H1 (cell line): ENCODE measurements around the gene RAB30. TPM values are rescaled to one million over a fixed set of nuclear protein-coding genes. Genes with fewer than 3 reads are reported as not detected.

ENCODE experiments used
- CTCF ChIA-PET: fragments of 300-600 bp; sonication (Branson Sonifier 250); formaldehyde crosslinking; loops from one replicate; lab custom pipeline; 2021; ENCODE audit not compliant: partially characterized antibody; lab: Charles Lee
- POLR2A ChIA-PET: fragments of 300-600 bp; sonication (Branson Sonifier 250); formaldehyde crosslinking; loops from one replicate; lab custom pipeline; 2021; ENCODE audit warnings: inconsistent platforms; ENCODE audit not compliant: partially characterized antibody; lab: Charles Lee
- DNase-seq, 2 experiments: peaks; one replicate each; pipeline versions ENCODE4 v3.0.0 to v3.0.0-alpha.2; 2010 to 2022; ENCODE audit warnings: low spot score in 2 of 2, low read depth in 1 of 2, mixed read lengths in 1 of 2
- FAIRE-seq: peaks from 2 replicates; lab custom pipeline; 2011; peaks lifted over from hg19 to GRCh38; lab: Jason Lieb, UNC
- H2AFZ ChIP-seq: 2 replicates; pipeline ENCODE4 v1.8.1; 2012; ENCODE audit warnings: low read length, inconsistent platforms
- H2AK5ac ChIP-seq: 2 replicates; pipeline ENCODE4 v1.6.1; 2013; ENCODE audit warnings: low read depth, low read length
- H2BK120ac ChIP-seq: replicated peaks from 2 replicates; pipeline ENCODE3; 2013; ENCODE audit warnings: low read depth, low read length, inconsistent platforms
- H2BK12ac ChIP-seq: 2 replicates; pipeline ENCODE4 v1.6.1; 2013; ENCODE audit warnings: low read depth, low read length
- H2BK15ac ChIP-seq: 2 replicates; pipeline ENCODE4 v1.6.1; 2013; ENCODE audit warnings: low read length
- H2BK20ac ChIP-seq: 2 replicates; pipeline ENCODE4 v1.6.1; 2013; ENCODE audit warnings: low read length
- H2BK5ac ChIP-seq: 2 replicates; pipeline ENCODE4 v1.6.1; 2013; ENCODE audit warnings: low read depth, low read length
- H3K14ac ChIP-seq: 2 replicates; pipeline ENCODE4 v1.6.1; 2013; ENCODE audit warnings: inconsistent platforms; ENCODE audit not compliant: insufficient read length
- H3K18ac ChIP-seq: 2 replicates; pipeline ENCODE4 v1.6.1; 2013; ENCODE audit warnings: low read length; ENCODE audit errors: extremely low read depth
- H3K23ac ChIP-seq: 2 replicates; pipeline ENCODE4 v1.6.1; 2013; ENCODE audit warnings: inconsistent platforms; ENCODE audit not compliant: insufficient read length
- H3K23me2 ChIP-seq: 2 replicates; pipeline ENCODE4 v1.6.1; 2013; ENCODE audit warnings: low read depth, low read length
- H3K27ac ChIP-seq: 2 replicates; pipeline ENCODE4 v1.6.1; 2011; ENCODE audit warnings: low read depth, low read length, inconsistent platforms
- H3K27me3 ChIP-seq, 4 experiments: replicated peaks in 1 of 4; 1 replicate in 1 of 4; 2 replicates in 3 of 4; pipeline versions ENCODE4 v1.6.1 to v1.8.1; 2011 to 2013; ENCODE audit warnings: low read length in 3 of 4, mild to moderate bottlenecking in 3 of 4, inconsistent platforms in 2 of 4, mixed read lengths in 2 of 4, moderate library complexity in 1 of 4; ENCODE audit not compliant: control insufficient read depth in 3 of 4, insufficient read depth in 3 of 4; ENCODE audit errors: extremely low read depth in 1 of 4
- H3K36me3 ChIP-seq, 4 experiments: 2 replicates each; pipeline versions ENCODE4 v1.6.1 to v1.8.1; 2011 to 2013; ENCODE audit warnings: mild to moderate bottlenecking in 4 of 4, low read length in 3 of 4, moderate library complexity in 2 of 4, control low read depth in 1 of 4, inconsistent platforms in 1 of 4; ENCODE audit not compliant: insufficient read depth in 4 of 4, control insufficient read depth in 2 of 4
- H3K4ac ChIP-seq: replicated peaks from 2 replicates; pipeline ENCODE3; 2013; ENCODE audit warnings: low read length, low read depth, mixed read lengths, inconsistent platforms; ENCODE audit not compliant: insufficient read length
- H3K4me1 ChIP-seq, 4 experiments: replicated peaks in 1 of 4; 1 replicate in 1 of 4; 2 replicates in 3 of 4; pipeline versions ENCODE4 v1.6.1 to v1.8.1; 2011 to 2013; ENCODE audit warnings: low read length in 3 of 4, inconsistent platforms in 2 of 4, mixed read lengths in 1 of 4; ENCODE audit not compliant: insufficient read depth in 4 of 4, control insufficient read depth in 3 of 4
- H3K4me2 ChIP-seq, 2 experiments: 2 replicates each; pipeline versions ENCODE4 v1.6.1 to v1.8.1; 2011 to 2013; ENCODE audit warnings: low read depth in 2 of 2, low read length in 2 of 2, control low read depth in 1 of 2, inconsistent platforms in 1 of 2, mild to moderate bottlenecking in 1 of 2; ENCODE audit not compliant: insufficient read depth in 1 of 2
- H3K4me3 ChIP-seq, 4 experiments: fragments of 200-600, 300-600 bp in 1 of 4; sonication (generic), shearing (Covaris generic), sonication (Bioruptor Twin) in 1 of 4; 2 replicates each; pipeline versions ENCODE4 v1.5.1 to v1.8.1; 2011 to 2016; ENCODE audit warnings: low read length in 4 of 4, low read depth in 3 of 4, control low read depth in 2 of 4, inconsistent platforms in 2 of 4, mild to moderate bottlenecking in 2 of 4, mixed read lengths in 1 of 4, moderate library complexity in 1 of 4; ENCODE audit not compliant: insufficient read depth in 2 of 4; ENCODE audit errors: extremely low read depth in 1 of 4
- H3K56ac ChIP-seq: replicated peaks from 2 replicates; pipeline ENCODE3; 2013; ENCODE audit warnings: low read depth, mild to moderate bottlenecking, mixed read lengths, low read length, inconsistent platforms; ENCODE audit not compliant: insufficient read length
- H3K79me1 ChIP-seq: 2 replicates; pipeline ENCODE4 v1.6.1; 2013; ENCODE audit warnings: low read depth, low read length, control low read depth
- H3K79me2 ChIP-seq, 2 experiments: 2 replicates each; pipeline versions ENCODE4 v1.6.1 to v1.8.1; 2012 to 2013; ENCODE audit warnings: low read length in 2 of 2, mild to moderate bottlenecking in 2 of 2, inconsistent platforms in 1 of 2; ENCODE audit not compliant: insufficient read depth in 2 of 2, control insufficient read depth in 1 of 2
- H3K9ac ChIP-seq, 4 experiments: replicated peaks in 1 of 4; 1 replicate in 1 of 4; 2 replicates in 3 of 4; pipeline versions ENCODE4 v1.6.1 to v1.8.1; 2011 to 2013; ENCODE audit warnings: low read depth in 3 of 4, low read length in 3 of 4, control low read depth in 2 of 4, mild to moderate bottlenecking in 2 of 4, moderate library complexity in 2 of 4, inconsistent platforms in 1 of 4; ENCODE audit errors: extremely low read depth in 1 of 4
- H3K9me3 ChIP-seq, 2 experiments: 2 replicates each; pipeline versions ENCODE4 v1.6.1 to v1.8.1; 2012 to 2013; ENCODE audit warnings: mild to moderate bottlenecking in 2 of 2, moderate library complexity in 2 of 2, control low read depth in 1 of 2, inconsistent platforms in 1 of 2, low read depth in 1 of 2, low read length in 1 of 2, mixed read lengths in 1 of 2; ENCODE audit not compliant: insufficient read depth in 2 of 2
- H4K20me1 ChIP-seq, 2 experiments: replicated peaks in 1 of 2; 2 replicates each; pipeline versions ENCODE3 to v1.8.1; 2011 to 2013; ENCODE audit warnings: inconsistent platforms in 2 of 2, low read length in 2 of 2, mild to moderate bottlenecking in 1 of 2; ENCODE audit not compliant: insufficient read depth in 2 of 2, control insufficient read depth in 1 of 2
- H4K5ac ChIP-seq: 2 replicates; pipeline ENCODE4 v1.6.1; 2013; ENCODE audit warnings: low read length, low read depth, mixed read lengths, inconsistent platforms; ENCODE audit not compliant: insufficient read length
- H4K8ac ChIP-seq: 2 replicates; pipeline ENCODE4 v1.8.0; 2013; ENCODE audit warnings: mild to moderate bottlenecking, moderate library complexity, low read length, inconsistent platforms; ENCODE audit not compliant: insufficient read depth; ENCODE audit errors: extremely low read depth
- H4K91ac ChIP-seq: replicated peaks from 2 replicates; pipeline ENCODE3; 2013; ENCODE audit warnings: low read length, mixed read lengths, inconsistent platforms; ENCODE audit not compliant: insufficient read length
- CBX5 ChIP-seq: fragments of 300-800, 300-1000 bp; sonication (generic); IDR thresholded peaks from 2 replicates; pipeline ENCODE4 v1.7.1; 2016; ENCODE audit warnings: antibody characterized with exemption, low read length, low read depth
- CEBPB ChIP-seq: IDR thresholded peaks from 2 replicates; pipeline ENCODE4 v1.6.1; 2012; ENCODE audit warnings: low read depth, low read length
- HDAC6 ChIP-seq: IDR thresholded peaks from one replicate; pipeline ENCODE4 v1.7.1; 2012; ENCODE audit warnings: low read depth, mild to moderate bottlenecking, inconsistent platforms, low read length, moderate library complexity
- JUN ChIP-seq: IDR thresholded peaks from 2 replicates; pipeline ENCODE4 v1.6.1; 2011; ENCODE audit warnings: low read depth, mild to moderate bottlenecking, improper control_type of control experiment, low read length
- JUND ChIP-seq: IDR thresholded peaks from 2 replicates; pipeline ENCODE4 v1.6.1; 2011; ENCODE audit warnings: mild to moderate bottlenecking, improper control_type of control experiment, low read length
- NRF1 ChIP-seq: IDR thresholded peaks from 2 replicates; pipeline ENCODE4 v1.6.1; 2011; ENCODE audit warnings: mild to moderate bottlenecking, low read depth, low read length, improper control_type of control experiment
- PHF8 ChIP-seq: fragments of 200-600 bp; sonication (generic); conservative IDR thresholded peaks from 2 replicates; pipeline ENCODE4 v1.7.1; 2012; ENCODE audit warnings: low read depth, mild to moderate bottlenecking, inconsistent platforms, low read length, moderate library complexity
- SAP30 ChIP-seq: fragments of 300-600 bp; sonication (generic); IDR thresholded peaks from 2 replicates; pipeline ENCODE4 v1.7.1; 2012; ENCODE audit warnings: low read length, moderate library complexity, mild to moderate bottlenecking, inconsistent platforms; ENCODE audit not compliant: insufficient read depth, insufficient replicate concordance
- SIX5 ChIP-seq: IDR thresholded peaks from 2 replicates; pipeline ENCODE4 v1.6.1; 2011; ENCODE audit warnings: mild to moderate bottlenecking, low read depth, low read length
- TBP ChIP-seq: IDR thresholded peaks from 2 replicates; pipeline ENCODE4 v1.6.1; 2011; ENCODE audit warnings: low read depth, low read length, improper control_type of control experiment
- WGBS, 2 experiments: shearing (Covaris generic) in 1 of 2; methylation state at CpG; one replicate each; pipeline versions ENCODE4 v1.1.6 to v1.1.7; 2013 to 2015; ENCODE audit warnings: low lambda C conversion rate in 2 of 2, mixed read lengths in 2 of 2, inconsistent platforms in 1 of 2, low coverage in 1 of 2, missing lambda C conversion rate in 1 of 2; ENCODE audit not compliant: insufficient replicate concordance in 2 of 2, insufficient coverage in 1 of 2, insufficient read length in 1 of 2; ENCODE audit errors: extremely low coverage in 1 of 2, missing lambda C conversion rate in 1 of 2; 5-methylcytosine and 5-hydroxymethylcytosine counted together
- polyA plus RNA-seq, 7 experiments: library from polyadenylated mRNA; depleted of rRNA in 3 of 7; stranded (reverse) in 5 of 7; unstranded in 2 of 7; fragments of >200 nt in 5 of 7; fragments of 200-250 nt in 2 of 7; gene quantifications; 1 replicate in 5 of 7; 2 replicates in 1 of 7; 4 replicates in 1 of 7; pipeline versions ENCODE4 v1.2.1 to v1.2.3, GENCODE V29; 2011 to 2013; ENCODE audit warnings: missing spikeins in 2 of 7, mixed read lengths in 2 of 7
- total RNA-seq: library from RNA; stranded (reverse); fragmentation: NEBNext Ultra II Directional; extraction: Animal tissue kit (Norgen Biotek cat#: 25700); gene quantifications from 2 replicates; pipeline ENCODE4 v1.2.1, GENCODE V29; 2021

Gene RAB30
- total and polyA plus RNA-seq, 2 of the 8 experiments (the other 6 are each of a cell fraction or from before 2014, with no cell fraction given), result 1.6 to 11.7 TPM

DNA sequence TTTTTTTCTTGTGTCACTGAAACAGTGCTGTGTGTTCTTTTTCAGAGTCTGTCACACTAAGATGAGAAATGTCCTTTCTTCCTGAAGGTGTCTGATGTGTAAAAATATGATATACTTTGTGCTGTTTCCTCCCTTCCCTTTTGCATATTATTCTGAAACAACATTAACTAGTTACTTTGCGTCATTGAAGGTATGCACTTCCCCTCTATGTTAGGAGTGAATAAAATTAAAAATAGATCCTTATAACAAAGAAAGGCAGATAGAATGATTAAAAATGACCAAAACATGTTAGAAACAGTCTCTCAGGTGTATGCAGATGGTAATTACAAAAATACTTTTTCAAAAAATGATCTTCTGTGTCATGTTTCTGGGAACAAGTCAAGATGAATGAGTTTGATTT, 1.6 kb upstream of the RAB30 start:
- no peak overlapping the region for H2BK15ac ChIP-seq
- FAIRE-seq (no peak), DNase-seq (no peak)
- no peak overlapping the region for H3K27ac ChIP-seq
- peak overlapping the region; percentile 72 to 99 for H3K4me2 ChIP-seq
- peaks cover 0 to 5% of the 10 kb centered on the region in 2 experiments for H4K20me1 ChIP-seq
- H4K8ac ChIP-seq, result no peak overlapping the region
- 86% methylated on average over 1 of the region's 1 CpG; no CpG with 5 or more reads in 1 of the 2 experiments for WGBS, 2 experiments
- H3K27me3 ChIP-seq, result no peaks in the 10 kb centered on the region
- no peak overlapping the region for H3K4ac ChIP-seq
- H2BK5ac ChIP-seq, result no peak overlapping the region
- no peak overlapping the region for H2BK12ac ChIP-seq
- no peak overlapping the region for H3K14ac ChIP-seq
- H2BK120ac ChIP-seq, result no peak overlapping the region
- no peak overlapping the region for H3K56ac ChIP-seq
- peaks cover 3% of the 10 kb centered on the region; the same call in 1 of the 2 replicates for H3K79me1 ChIP-seq
- H3K23ac ChIP-seq, result no peak overlapping the region
- H4K91ac ChIP-seq, result no peak overlapping the region
- no peak overlapping the region for H3K18ac ChIP-seq
- peaks cover 0 to 17% (median 3%) of the 10 kb centered on the region in 4 experiments; a peak in 4 of 7 replicates for H3K4me1 ChIP-seq
- no peak overlapping the region for H2BK20ac ChIP-seq
- peaks cover 0 to 33% (median 3%) of the 10 kb centered on the region in 4 experiments; a peak in 4 of 8 replicates for H3K36me3 ChIP-seq
- peaks cover 13% of the 10 kb centered on the region for H3K23me2 ChIP-seq
- ChIA-PET CTCF (interaction anchor here (1.1 to 3.2 kb wide), 2 partner anchors 16 to 165 kb away, joined by 3 to 14 read pairs; no protein-coding TSS in a partner anchor), POLR2A (interaction anchor here (1.0 to 7.9 kb wide), 4 partner anchors 9 to 84 kb away, joined by 3 to 60 read pairs (median 18); partner anchors contain the start of gene PCF11)
- H3K9me3 ChIP-seq, result no peaks in the 10 kb centered on the region
- H3K9ac ChIP-seq, result no peak overlapping the region
- TF ChIP-seq TBP (no peak), CBX5 (no peak), CEBPB (no peak), PHF8 (no peak), NRF1 (no peak), SAP30 (no peak), SIX5 (no peak), JUN (no peak), JUND (no peak), HDAC6 (no peak)
- peaks cover 3 to 36% of the 10 kb centered on the region in 2 experiments; a peak in 3 of 4 replicates for H3K79me2 ChIP-seq
- no peak overlapping the region for H2AK5ac ChIP-seq
- no peak overlapping the region for H4K5ac ChIP-seq
- peak overlapping the region; percentile 89 to 99 (median 92); a peak in 6 of 8 replicates for H3K4me3 ChIP-seq
- H2AFZ ChIP-seq, result no peak overlapping the region
